Measurements from ENCODE around the gene SCGB1D1. TPM values are rescaled to one million over a fixed set of nuclear protein-coding genes. Genes with fewer than 3 reads are reported as not detected.

The SCGB1D1 gene
- total and polyA plus RNA-seq, 2 of the 8 experiments (the other 6 are each of a cell fraction or from before 2014, with no cell fraction given) = not detected

- Histone ChIP-seq H3K4ac (replicated peaks; ENCODE audit: insufficient read length, low read depth, low read length) (no peak overlapping the region), H2BK12ac (ENCODE audit: low read depth, low read length) (no peak overlapping the region), H3K27me3 (replicated peaks in 1 of 4; ENCODE audit: control insufficient read depth in 3 of 4, extremely low read depth in 1 of 4, insufficient read depth in 3 of 4, low read length in 3 of 4) (no peaks in the 10 kb centered on the region), H3K14ac (ENCODE audit: insufficient read length) (no peak overlapping the region), H2AFZ (ENCODE audit: low read length) (no peak overlapping the region), H2BK120ac (replicated peaks; ENCODE audit: low read depth, low read length) (no peak overlapping the region), H2BK20ac (ENCODE audit: low read length) (no peak overlapping the region), H2AK5ac (ENCODE audit: low read depth, low read length) (no peak overlapping the region), H3K36me3 (ENCODE audit: control insufficient read depth in 2 of 4, insufficient read depth in 4 of 4, low read length in 3 of 4) (peaks cover 31 to 85% (median 67%) of the 10 kb centered on the region in 4 experiments), H3K79me1 (ENCODE audit: low read depth, low read length) (no peaks in the 10 kb centered on the region; the same call in 1 of the 2 replicates), H2BK5ac (ENCODE audit: low read depth, low read length) (no peak overlapping the region), H3K23me2 (ENCODE audit: low read depth, low read length) (no peaks in the 10 kb centered on the region), H3K4me3 (ENCODE audit: extremely low read depth in 1 of 4, insufficient read depth in 2 of 4, low read depth in 3 of 4, low read length in 4 of 4) (no peak overlapping the region), H2BK15ac (ENCODE audit: low read length) (no peak overlapping the region), H4K91ac (replicated peaks; ENCODE audit: insufficient read length, low read length) (no peak overlapping the region), H3K27ac (ENCODE audit: low read depth, low read length) (no peak overlapping the region), H3K56ac (replicated peaks; ENCODE audit: insufficient read length, low read depth, low read length) (no peak overlapping the region), H4K20me1 (replicated peaks in 1 of 2; ENCODE audit: control insufficient read depth in 1 of 2, insufficient read depth in 2 of 2, low read length in 2 of 2) (peaks cover 0 to 22% of the 10 kb centered on the region in 2 experiments), H3K9ac (replicated peaks in 1 of 4; ENCODE audit: extremely low read depth in 1 of 4, low read depth in 3 of 4, low read length in 3 of 4) (no peak overlapping the region), H3K4me1 (replicated peaks in 1 of 4; ENCODE audit: control insufficient read depth in 3 of 4, insufficient read depth in 4 of 4, low read length in 3 of 4) (no peaks in the 10 kb centered on the region), H3K4me2 (ENCODE audit: insufficient read depth in 1 of 2, low read depth in 2 of 2, low read length in 2 of 2) (no peak overlapping the region), H3K9me3 (ENCODE audit: insufficient read depth in 2 of 2, low read depth in 1 of 2, low read length in 1 of 2) (no peaks in the 10 kb centered on the region), H3K23ac (ENCODE audit: insufficient read length) (no peak overlapping the region), H4K5ac (ENCODE audit: insufficient read length, low read depth, low read length) (no peak overlapping the region), H3K79me2 (ENCODE audit: control insufficient read depth in 1 of 2, insufficient read depth in 2 of 2, low read length in 2 of 2) (no peaks in the 10 kb centered on the region), H3K18ac (ENCODE audit: extremely low read depth, low read length) (no peak overlapping the region), H4K8ac (ENCODE audit: extremely low read depth, insufficient read depth, low read length) (no peak overlapping the region)
- FAIRE-seq (no peak), DNase-seq (ENCODE audit: low read depth in 1 of 2, low spot score in 2 of 2) (no peak)
- WGBS, 2 experiments (ENCODE audit: extremely low coverage in 1 of 2, insufficient coverage in 1 of 2, insufficient read length in 1 of 2, insufficient replicate concordance in 2 of 2, low coverage in 1 of 2, low lambda C conversion rate in 2 of 2, missing lambda C conversion rate in 1 of 2) = 91% methylated on average over 18 of the region's 36 CpGs; no CpG with 5 or more reads in 1 of the 2 experiments
- CTCF ChIA-PET (ENCODE audit: partially characterized antibody) = interaction anchor here (0.9 to 2.2 kb wide), 9 partner anchors 10 to 249 kb away, joined by 3 to 7 read pairs (median 3); partner anchors contain the start of gene SCGB2A2
- POLR2A ChIA-PET (ENCODE audit: partially characterized antibody) = interaction anchor here (0.7 kb wide), 1 partner anchor 269 kb away, joined by 3 read pairs; no protein-coding TSS in a partner anchor
- TF ChIP-seq ASH2L (IDR thresholded peaks at IDR 0.05; ENCODE audit: low read length) (no peak), SRF (IDR thresholded peaks at IDR 0.05; ENCODE audit: low read depth, low read length) (no peak), HDAC6 (IDR thresholded peaks at IDR 0.05; ENCODE audit: low read depth, low read length) (no peak), EGR1 (IDR thresholded peaks at IDR 0.05; ENCODE audit: borderline replicate concordance, low read depth, low read length) (no peak), ATF2 (IDR thresholded peaks at IDR 0.05; ENCODE audit: low read length) (no peak), SIX5 (IDR thresholded peaks at IDR 0.05; ENCODE audit: low read depth, low read length) (no peak), CBX5 (IDR thresholded peaks at IDR 0.05; ENCODE audit: low read depth, low read length) (no peak), JUN (IDR thresholded peaks at IDR 0.05; ENCODE audit: low read depth, low read length) (no peak), GTF2F1 (IDR thresholded peaks at IDR 0.05; ENCODE audit: borderline replicate concordance, low read depth, low read length) (no peak), MAX (IDR thresholded peaks at IDR 0.05) (no peak), TCF12 (IDR thresholded peaks at IDR 0.05; ENCODE audit: low read depth, low read length) (no peak)
Observed at GRCh38 chr11:62146476-62147200, 43.4 kb upstream of the SCGB1D1 start.

Measured in H1 (cell line).